Thyroid gland (tissue), 4 donors: ENCODE data around the gene RTBDN.
A peak's percentile ranks its signal among the peaks of the same experiment; 100 is the strongest.

Experiments used
- CTCF ChIP-seq, 6 experiments: fragments of 200-600 bp in 3 of 6; fragments of 450-650 bp in 3 of 6; sonication (generic) in 3 of 6; IDR thresholded peaks; one replicate each; pipeline ENCODE4 v1.5.1; 2016 to 2019; ENCODE audit warnings: antibody characterized with exemption in 6 of 6, mild to moderate bottlenecking in 2 of 6, inconsistent platforms in 1 of 6, moderate library complexity in 1 of 6
- POLR2A ChIP-seq, 2 donors: fragments of 450-650 bp; IDR thresholded peaks; one replicate each; pipeline ENCODE4 v1.6.1; 2017; ENCODE audit warnings: antibody characterized with exemption in 2 of 2, mild to moderate bottlenecking in 2 of 2, moderate library complexity in 1 of 2

- peak in 1 of 6 experiments; percentile 2 for TF ChIP-seq CTCF (IDR thresholded peaks at IDR 0.05)
- TF ChIP-seq POLR2A (IDR thresholded peaks at IDR 0.05), result peak in 1 of 2 donors; percentile 72
Measured at GRCh38 chr19:12778017-12778904, 56.1 kb downstream of the RTBDN start.
